ENCODE results near the gene PLA2G6.

- TF ChIP-seq CTCF (IDR thresholded peaks at IDR 0.05) (no peak), POLR2A (IDR thresholded peaks at IDR 0.05) (no peak)
Observed at GRCh38 chr22:38170469-38170868, 11.2 kb downstream of the PLA2G6 start.

All from breast epithelium (tissue), 3 donors.